SU-DHL-6 (cell line): Measurements from ENCODE around the gene PKD1L1.

Experiments used
- H2AFZ ChIP-seq: fragments of 200-600 bp; sonication (generic); 2 replicates; pipeline ENCODE4 v1.6.1; 2014; ENCODE audit warnings: low read depth, mild to moderate bottlenecking, moderate library complexity, mixed read lengths, antibody characterized with exemption, low read length; ENCODE audit not compliant: severe bottlenecking
- H3F3A ChIP-seq: fragments of 200-600 bp; shearing (Covaris generic); 2 replicates; pipeline ENCODE4 v1.6.0; 2016; ENCODE audit warnings: antibody characterized with exemption, mild to moderate bottlenecking; ENCODE audit not compliant: insufficient read depth
- H3K27ac ChIP-seq: fragments of 200-600 bp; sonication (generic); 2 replicates; pipeline ENCODE4 v1.5.1; 2016; ENCODE audit warnings: low read depth, mild to moderate bottlenecking, low read length, moderate library complexity, mixed read lengths
- H3K27me3 ChIP-seq: fragments of 200-600 bp; sonication (generic), shearing (Covaris generic); 2 replicates; pipeline ENCODE4 v1.6.0; 2014; ENCODE audit warnings: mild to moderate bottlenecking, low read length
- H3K36me3 ChIP-seq: fragments of 200-600 bp; sonication (generic); 2 replicates; pipeline ENCODE4 v1.6.1; 2014; ENCODE audit warnings: mild to moderate bottlenecking, low read length, mixed read lengths
- H3K4me2 ChIP-seq: fragments of 300-600, 200-600 bp; shearing (Covaris generic), sonication (generic); 2 replicates; pipeline ENCODE4 v1.6.0; 2014; ENCODE audit warnings: low read length, low read depth, mild to moderate bottlenecking; ENCODE audit not compliant: poor library complexity, severe bottlenecking
- H3K4me3 ChIP-seq: fragments of 200-600 bp; sonication (generic); 2 replicates; pipeline ENCODE4 v1.5.1; 2014; ENCODE audit warnings: antibody characterized with exemption, low read length, mild to moderate bottlenecking, mixed read lengths; ENCODE audit not compliant: insufficient read depth, poor library complexity, severe bottlenecking
- H3K79me2 ChIP-seq: fragments of 200-600 bp; sonication (generic); 2 replicates; pipeline ENCODE4 v1.6.1; 2014; ENCODE audit warnings: mild to moderate bottlenecking, low read length, moderate library complexity; ENCODE audit not compliant: insufficient read depth
- H3K9ac ChIP-seq: fragments of 200-600 bp; sonication (generic); 2 replicates; pipeline ENCODE4 v1.7.0; 2014; ENCODE audit warnings: mild to moderate bottlenecking, low read length
- H3K9me2 ChIP-seq: fragments of 200-600 bp; sonication (generic); replicated peaks from 2 replicates; pipeline ENCODE4 v1.6.1; 2014; ENCODE audit warnings: low read length; ENCODE audit not compliant: insufficient read depth
- H3K9me3 ChIP-seq: fragments of 200-600 bp; sonication (generic); 2 replicates; pipeline ENCODE4 v1.6.1; 2014; ENCODE audit warnings: low read length, mixed read lengths; ENCODE audit not compliant: insufficient read depth
- H4K20me1 ChIP-seq: fragments of 200-600 bp; sonication (generic); 2 replicates; pipeline ENCODE4 v1.6.1; 2014; ENCODE audit warnings: low read depth, mild to moderate bottlenecking, antibody characterized with exemption, low read length, moderate library complexity, mixed read lengths
- CTCF ChIP-seq: fragments of 200-600 bp; sonication (generic); IDR thresholded peaks from one replicate; pipeline ENCODE4 v1.5.1; 2017; ENCODE audit warnings: antibody characterized with exemption, mild to moderate bottlenecking, low read length, moderate library complexity; ENCODE audit not compliant: insufficient read depth, poor library complexity, severe bottlenecking
- EZH2phosphoT487 ChIP-seq: fragments of 200-600 bp; sonication (generic), shearing (Covaris generic); conservative IDR thresholded peaks from 2 replicates; pipeline ENCODE4 v1.6.1; 2018; ENCODE audit warnings: mild to moderate bottlenecking, antibody characterized with exemption, low read length, moderate library complexity, mixed read lengths

The PKD1L1 gene

DNA sequence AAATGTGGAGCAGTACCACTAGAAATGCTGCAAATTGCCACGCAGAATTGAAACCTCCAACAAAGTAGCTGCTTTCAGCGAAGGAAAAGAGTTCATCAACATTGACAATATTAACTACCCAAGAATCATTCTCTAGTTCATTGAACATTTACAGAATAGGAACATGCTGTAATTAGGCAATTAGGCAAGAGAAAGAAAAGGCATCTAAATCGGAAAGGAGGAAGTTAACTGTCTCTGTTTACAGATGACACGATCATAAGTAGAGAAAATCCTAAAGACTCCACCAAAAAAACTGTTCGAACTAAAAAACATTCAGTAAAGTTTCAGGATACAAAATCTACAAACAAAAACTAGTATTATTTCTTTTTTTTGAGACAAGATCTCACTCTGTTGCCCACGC is 8.9 kb upstream of the PKD1L1 start:
- Histone ChIP-seq H3K9ac (no peak overlapping the region), H4K20me1 (no peaks in the 10 kb centered on the region), H3K79me2 (no peaks in the 10 kb centered on the region), H3K36me3 (peaks cover 34% of the 10 kb centered on the region), H3K4me2 (no peak overlapping the region), H3K4me3 (no peak overlapping the region), H2AFZ (no peak overlapping the region), H3K9me3 (no peaks in the 10 kb centered on the region), H3K9me2 (no peaks in the 10 kb centered on the region), H3K27me3 (no peaks in the 10 kb centered on the region), H3F3A (no peaks in the 10 kb centered on the region; the same call in 1 of the 2 replicates), H3K27ac (no peak overlapping the region)
- TF ChIP-seq CTCF, result no peak
- no peak for TF ChIP-seq EZH2phosphoT487

DNA sequence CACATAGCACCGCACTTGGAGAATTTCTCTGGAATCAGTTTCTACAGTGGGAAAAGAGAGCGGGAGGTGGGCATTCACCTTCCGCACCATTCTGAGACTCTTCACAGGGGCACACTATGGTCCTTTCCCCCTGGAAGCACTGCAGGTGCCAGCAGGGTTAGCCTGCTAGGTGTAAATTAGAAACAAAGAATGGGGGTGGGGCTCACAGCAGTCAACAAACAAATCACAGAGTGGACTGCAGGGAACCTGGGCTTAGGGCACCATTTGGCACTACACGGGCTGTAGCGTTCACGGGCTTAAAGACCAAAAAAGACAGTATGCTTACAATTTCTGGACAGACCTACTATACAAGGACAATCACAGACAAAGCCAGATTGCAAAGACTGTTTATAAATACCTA is 8.0 kb upstream of the PKD1L1 start:
- Histone ChIP-seq H3K4me3 (no peak overlapping the region), H3F3A (no peaks in the 10 kb centered on the region; the same call in 1 of the 2 replicates), H3K36me3 (peaks cover 29% of the 10 kb centered on the region), H3K27ac (no peak overlapping the region), H4K20me1 (no peaks in the 10 kb centered on the region), H2AFZ (no peak overlapping the region), H3K27me3 (no peaks in the 10 kb centered on the region), H3K9me3 (no peaks in the 10 kb centered on the region), H3K9me2 (no peaks in the 10 kb centered on the region), H3K9ac (no peak overlapping the region), H3K79me2 (no peaks in the 10 kb centered on the region), H3K4me2 (no peak overlapping the region)
- TF ChIP-seq CTCF, result no peak

DNA sequence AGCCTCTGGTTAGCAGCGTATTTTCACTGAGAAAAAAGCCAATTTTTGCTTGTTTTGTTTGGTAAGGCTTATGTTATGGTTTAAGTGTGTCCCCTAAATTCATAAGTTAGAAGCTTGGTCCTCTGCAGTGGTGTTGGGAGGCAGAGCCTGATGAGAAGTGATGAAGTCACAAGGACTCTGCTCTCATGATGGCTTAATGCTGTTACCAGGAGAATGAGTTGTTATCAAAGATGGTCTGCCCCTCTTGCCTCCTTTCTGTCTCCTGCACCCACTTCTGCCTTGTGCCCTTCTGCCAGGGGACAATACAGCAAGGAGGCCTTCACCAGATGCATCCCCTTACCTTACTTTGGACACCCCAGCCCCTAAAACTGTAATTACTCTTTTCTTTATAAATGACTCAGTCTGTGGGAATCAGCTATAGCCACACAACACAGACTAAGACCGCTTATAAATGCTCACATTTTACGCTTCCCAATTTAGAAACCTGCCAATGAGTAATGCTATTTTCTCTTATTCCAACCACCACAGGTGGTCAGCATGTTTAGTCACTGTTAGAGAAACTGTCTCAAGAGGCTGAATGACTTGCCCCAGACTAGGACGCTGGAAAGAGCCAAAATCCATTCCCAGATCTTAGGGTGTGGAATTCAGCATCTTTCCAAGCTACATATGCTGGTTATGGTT is 6.1 kb upstream of the PKD1L1 start:
- Histone ChIP-seq H3K4me3 (no peak overlapping the region), H4K20me1 (no peaks in the 10 kb centered on the region), H3K79me2 (no peaks in the 10 kb centered on the region), H3K9me3 (no peaks in the 10 kb centered on the region), H3K36me3 (peaks cover 22% of the 10 kb centered on the region; the same call in 1 of the 2 replicates), H3K27ac (no peak overlapping the region), H2AFZ (no peak overlapping the region), H3K9ac (no peak overlapping the region), H3K9me2 (no peaks in the 10 kb centered on the region), H3K27me3 (no peaks in the 10 kb centered on the region), H3F3A (no peaks in the 10 kb centered on the region; the same call in 1 of the 2 replicates), H3K4me2 (no peak overlapping the region)
- no peak for TF ChIP-seq EZH2phosphoT487

GRCh38 chr7:47953822-47954221 is 5.6 kb upstream of the PKD1L1 start:
- Histone ChIP-seq H3K4me3 (no peak overlapping the region), H4K20me1 (no peaks in the 10 kb centered on the region), H3K9ac (no peak overlapping the region), H2AFZ (no peak overlapping the region), H3K79me2 (no peaks in the 10 kb centered on the region), H3K27me3 (no peaks in the 10 kb centered on the region), H3K9me3 (no peaks in the 10 kb centered on the region), H3K27ac (no peak overlapping the region), H3F3A (no peaks in the 10 kb centered on the region; the same call in 1 of the 2 replicates), H3K36me3 (peaks cover 22% of the 10 kb centered on the region; the same call in 1 of the 2 replicates), H3K4me2 (no peak overlapping the region), H3K9me2 (no peaks in the 10 kb centered on the region)
- TF ChIP-seq EZH2phosphoT487 (no peak), CTCF (no peak)
